ENCODE data around the gene IL5RA.
A peak's percentile ranks its signal among the peaks of the same experiment; 100 is the strongest.

Gene IL5RA

DNA sequence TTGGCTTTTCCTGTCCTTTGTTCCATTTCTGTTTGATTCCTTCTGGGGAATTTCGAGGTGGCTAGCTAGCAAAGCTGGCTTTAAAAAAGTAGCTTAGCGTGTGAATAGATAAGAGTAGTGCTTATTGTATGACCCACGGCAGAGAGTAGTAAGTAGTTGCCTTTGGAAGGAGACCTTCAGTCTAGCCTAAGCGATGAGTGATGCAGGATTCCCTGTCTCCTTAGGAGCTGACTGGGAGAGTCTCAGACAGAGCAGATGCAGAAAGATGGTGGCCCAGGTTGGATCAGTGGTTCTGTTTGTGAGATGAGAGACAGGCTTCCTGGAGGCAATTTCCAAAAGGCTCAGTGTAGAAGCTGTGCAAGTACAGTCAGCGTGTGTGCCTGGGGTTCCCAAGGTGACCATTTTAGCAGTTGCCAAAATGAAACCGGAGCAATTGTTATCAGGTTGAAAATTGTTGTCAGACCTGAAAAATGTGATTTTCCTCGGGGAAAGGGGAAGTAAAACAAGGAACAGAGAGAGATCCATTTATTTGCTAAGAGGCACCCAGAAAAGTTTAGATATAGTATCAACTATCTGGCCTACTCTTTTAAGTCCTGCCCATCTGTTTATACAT lies 681 bp upstream of the IL5RA start:
- Histone ChIP-seq H3K27ac (ENCODE audit: low read depth, low read length) (0 out of 2 replicates have a peak overlapping the region, but pooled peaks have one; percentile 10), H4K20me1 (ENCODE audit: control insufficient read depth, insufficient read depth, low read depth, low read length) (no peaks in the 10 kb centered on the region), H3K9me2 (replicated peaks; ENCODE audit: control insufficient read depth, low read length) (no peaks in the 10 kb centered on the region), H3K4me3 (ENCODE audit: low read length) (peak overlapping the region; percentile 64), H3K79me2 (ENCODE audit: control insufficient read depth, low read length) (no peaks in the 10 kb centered on the region), H3F3A (ENCODE audit: control insufficient read depth, insufficient read depth) (no peaks in the 10 kb centered on the region), H3K9me3 (ENCODE audit: control insufficient read depth, insufficient read depth, low read length) (no peaks in the 10 kb centered on the region), H3K36me3 (ENCODE audit: control insufficient read depth, low read length) (no peaks in the 10 kb centered on the region), H3K4me2 (ENCODE audit: low read length) (peak overlapping the region; percentile 79), H3K27me3 (ENCODE audit: control insufficient read depth, low read length) (peaks cover 10% of the 10 kb centered on the region; the same call in 1 of the 2 replicates), H3K4me1 (ENCODE audit: control insufficient read depth, low read length) (peaks cover 39% of the 10 kb centered on the region)
- TF ChIP-seq EZH2phosphoT487 (IDR thresholded peaks at IDR 0.05; ENCODE audit: borderline replicate concordance, low read length): no peak
- TF ChIP-seq, protein P1, sequence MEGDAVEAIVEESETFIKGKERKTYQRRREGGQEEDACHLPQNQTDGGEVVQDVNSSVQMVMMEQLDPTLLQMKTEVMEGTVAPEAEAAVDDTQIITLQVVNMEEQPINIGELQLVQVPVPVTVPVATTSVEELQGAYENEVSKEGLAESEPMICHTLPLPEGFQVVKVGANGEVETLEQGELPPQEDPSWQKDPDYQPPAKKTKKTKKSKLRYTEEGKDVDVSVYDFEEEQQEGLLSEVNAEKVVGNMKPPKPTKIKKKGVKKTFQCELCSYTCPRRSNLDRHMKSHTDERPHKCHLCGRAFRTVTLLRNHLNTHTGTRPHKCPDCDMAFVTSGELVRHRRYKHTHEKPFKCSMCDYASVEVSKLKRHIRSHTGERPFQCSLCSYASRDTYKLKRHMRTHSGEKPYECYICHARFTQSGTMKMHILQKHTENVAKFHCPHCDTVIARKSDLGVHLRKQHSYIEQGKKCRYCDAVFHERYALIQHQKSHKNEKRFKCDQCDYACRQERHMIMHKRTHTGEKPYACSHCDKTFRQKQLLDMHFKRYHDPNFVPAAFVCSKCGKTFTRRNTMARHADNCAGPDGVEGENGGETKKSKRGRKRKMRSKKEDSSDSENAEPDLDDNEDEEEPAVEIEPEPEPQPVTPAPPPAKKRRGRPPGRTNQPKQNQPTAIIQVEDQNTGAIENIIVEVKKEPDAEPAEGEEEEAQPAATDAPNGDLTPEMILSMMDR (IDR thresholded peaks at IDR 0.05; ENCODE audit: low read depth, low read length, poor library complexity, severe bottlenecking): no peak

DNA sequence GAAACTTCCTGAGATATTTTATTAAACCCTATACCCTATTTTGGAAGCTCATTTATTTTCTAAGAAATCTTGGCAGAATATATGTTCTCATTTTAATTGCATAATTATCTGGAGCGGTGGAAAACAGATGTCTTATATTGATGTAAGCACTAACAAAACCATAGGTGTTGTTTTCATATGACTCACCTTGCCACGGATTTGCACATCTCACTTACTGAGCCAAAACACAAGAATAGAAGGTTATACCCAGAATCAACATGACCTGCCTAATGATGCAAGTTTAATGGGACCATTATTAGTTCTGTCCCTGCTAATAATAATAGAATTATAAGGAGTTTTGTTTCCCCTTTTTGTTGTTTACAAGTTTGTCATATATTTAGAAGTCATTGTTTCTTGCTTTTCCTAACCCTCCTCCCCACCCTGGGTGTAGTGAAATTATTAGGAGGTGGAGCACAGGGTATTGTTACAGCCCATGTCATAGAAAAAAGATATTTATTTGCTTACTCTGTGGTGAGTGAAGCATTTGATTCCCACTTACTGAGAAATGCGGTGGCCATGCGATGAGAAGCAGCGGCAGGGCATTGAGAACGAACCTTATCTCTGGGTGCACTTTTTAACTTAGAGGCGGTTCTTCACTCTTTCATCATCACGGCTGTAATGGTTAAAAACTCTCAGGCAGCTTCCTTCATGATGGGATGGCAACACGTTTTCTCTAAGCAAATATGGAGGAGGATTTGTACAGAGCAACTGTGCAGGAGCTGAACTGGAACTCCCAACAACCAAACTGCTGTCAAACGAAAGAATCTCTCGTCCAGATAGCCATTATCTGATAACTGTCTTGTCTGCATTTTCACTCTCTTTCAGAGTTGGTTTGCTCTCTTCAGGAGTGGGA lies 521 bp downstream of the IL5RA start:
- Histone ChIP-seq H3K79me2 (ENCODE audit: control insufficient read depth, low read length) (no peaks in the 10 kb centered on the region), H3K4me1 (ENCODE audit: control insufficient read depth, low read length) (peaks cover 49% of the 10 kb centered on the region), H3K4me3 (ENCODE audit: low read length) (peak overlapping the region; percentile 64), H4K20me1 (ENCODE audit: control insufficient read depth, insufficient read depth, low read depth, low read length) (no peaks in the 10 kb centered on the region), H3K4me2 (ENCODE audit: low read length) (peak overlapping the region; percentile 79), H3K9me2 (replicated peaks; ENCODE audit: control insufficient read depth, low read length) (no peaks in the 10 kb centered on the region), H3K9me3 (ENCODE audit: control insufficient read depth, insufficient read depth, low read length) (no peaks in the 10 kb centered on the region), H3K27ac (ENCODE audit: low read depth, low read length) (peak overlapping the region; percentile 43), H3F3A (ENCODE audit: control insufficient read depth, insufficient read depth) (no peaks in the 10 kb centered on the region), H3K27me3 (ENCODE audit: control insufficient read depth, low read length) (no peaks in the 10 kb centered on the region), H3K36me3 (ENCODE audit: control insufficient read depth, low read length) (no peaks in the 10 kb centered on the region)
- TF ChIP-seq, protein P1 (IDR thresholded peaks at IDR 0.05; ENCODE audit: low read depth, low read length, poor library complexity, severe bottlenecking): no peak
- TF ChIP-seq EZH2phosphoT487 (IDR thresholded peaks at IDR 0.05; ENCODE audit: borderline replicate concordance, low read length): no peak

DNA sequence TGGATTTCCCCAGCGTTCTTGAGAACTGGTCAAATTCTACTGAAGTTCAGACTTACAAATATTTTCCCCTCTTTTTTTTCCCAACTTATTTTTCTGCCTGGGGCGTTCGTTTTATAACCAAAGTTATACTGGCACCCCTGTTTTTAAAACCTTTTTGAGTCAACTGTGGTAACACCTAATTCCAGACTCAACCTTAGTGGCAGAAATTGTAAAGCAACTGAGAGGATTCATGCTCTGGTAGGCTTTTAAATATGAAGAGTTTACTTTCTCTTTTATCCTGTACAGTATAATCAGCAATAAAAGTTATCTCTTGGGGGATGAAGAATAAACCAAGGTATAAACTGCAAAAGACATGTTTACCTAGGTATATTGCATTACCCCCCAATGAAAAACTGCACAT lies 2.3 kb downstream of the IL5RA start:
- no peaks in the 10 kb centered on the region for H3K9me2 ChIP-seq (replicated peaks; ENCODE audit: control insufficient read depth, low read length)
- no peak overlapping the region for H3K4me2 ChIP-seq (ENCODE audit: low read length)
- H3K4me1 ChIP-seq (ENCODE audit: control insufficient read depth, low read length): peaks cover 49% of the 10 kb centered on the region
- no peaks in the 10 kb centered on the region for H3K79me2 ChIP-seq (ENCODE audit: control insufficient read depth, low read length)
- H3F3A ChIP-seq (ENCODE audit: control insufficient read depth, insufficient read depth): no peaks in the 10 kb centered on the region
- H3K27me3 ChIP-seq (ENCODE audit: control insufficient read depth, low read length): no peaks in the 10 kb centered on the region
- no peaks in the 10 kb centered on the region for H4K20me1 ChIP-seq (ENCODE audit: control insufficient read depth, insufficient read depth, low read depth, low read length)
- H3K36me3 ChIP-seq (ENCODE audit: control insufficient read depth, low read length): no peaks in the 10 kb centered on the region
- no peaks in the 10 kb centered on the region for H3K9me3 ChIP-seq (ENCODE audit: control insufficient read depth, insufficient read depth, low read length)
- H3K4me3 ChIP-seq (ENCODE audit: low read length): no peak overlapping the region
- TF ChIP-seq, protein P1 (IDR thresholded peaks at IDR 0.05; ENCODE audit: low read depth, low read length, poor library complexity, severe bottlenecking): no peak
- TF ChIP-seq EZH2phosphoT487 (IDR thresholded peaks at IDR 0.05; ENCODE audit: borderline replicate concordance, low read length): no peak
- no peak overlapping the region for H3K27ac ChIP-seq (ENCODE audit: low read depth, low read length)
